Suppressor macrophage treated with lipopolysaccharide for 1 hour (primary cell): Measurements from ENCODE around the gene PGAP6.
A peak's percentile ranks its signal among the peaks of the same experiment; 100 is the strongest.
"Not testable (repeated sequence)": the region's sequence is repeated elsewhere in the genome, so short reads cannot be mapped to it uniquely, and the experiment has no call there.

ENCODE experiments used
- DNase-seq, 3 donors: peaks; one replicate each; pipeline ENCODE4 v3.0.0-alpha.2; 2020 to 2022

PGAP6 gene

GRCh38 chr16:348495-348894, 33.3 kb downstream of the PGAP6 start:
- DNase-seq, result not testable (repeated sequence)

GRCh38 chr16:347203-347602, 34.6 kb downstream of the PGAP6 start:
- no peak for DNase-seq

GRCh38 chr16:346587-346986, 35.2 kb downstream of the PGAP6 start:
- no peak for DNase-seq

GRCh38 chr16:345772-346171, 36.0 kb downstream of the PGAP6 start:
- no peak for DNase-seq

GRCh38 chr16:342455-343213, 39.1 kb downstream of the PGAP6 start:
- no peak for DNase-seq

- DNase-seq, result not testable (repeated sequence)
Observed at GRCh38 chr16:341974-342336, 39.8 kb downstream of the PGAP6 start.

GRCh38 chr16:341095-341973, 40.4 kb downstream of the PGAP6 start:
- not testable (repeated sequence) for DNase-seq

- no peak for DNase-seq
Observed at GRCh38 chr16:340370-341091, 41.2 kb downstream of the PGAP6 start.

GRCh38 chr16:339680-340079, 42.1 kb downstream of the PGAP6 start:
- DNase-seq, result no peak

GRCh38 chr16:337975-338575, 43.7 kb downstream of the PGAP6 start:
- peak; percentile 54 to 69 (median 68) for DNase-seq

- no peak for DNase-seq
Observed at GRCh38 chr16:337437-337836, 44.3 kb downstream of the PGAP6 start.

GRCh38 chr16:336269-336668, 45.5 kb downstream of the PGAP6 start:
- peak; percentile 52 to 57 (median 53) for DNase-seq

GRCh38 chr16:334861-335632, 46.7 kb downstream of the PGAP6 start:
- not testable (repeated sequence) for DNase-seq

- DNase-seq, result not testable (repeated sequence)
Observed at GRCh38 chr16:334164-334832, 47.5 kb downstream of the PGAP6 start.

- DNase-seq, result no peak
Observed at GRCh38 chr16:333406-334094, 48.2 kb downstream of the PGAP6 start.

GRCh38 chr16:331181-331814, 50.5 kb downstream of the PGAP6 start:
- DNase-seq, result not testable (repeated sequence)

GRCh38 chr16:330741-331140, 51.0 kb downstream of the PGAP6 start:
- DNase-seq, result no peak

GRCh38 chr16:325375-326145, 56.2 kb downstream of the PGAP6 start:
- DNase-seq, result peak in 1 of 3 donors; percentile 19
